ENCODE results near the gene AFF3. TPM values are rescaled to one million over a fixed set of nuclear protein-coding genes. Genes with fewer than 3 reads are reported as not detected.

AFF3 gene
- total and polyA plus RNA-seq, 2 of the 13 experiments (the other 11 are each of a cell fraction or from before 2014, with no cell fraction given), result not detected

DNA sequence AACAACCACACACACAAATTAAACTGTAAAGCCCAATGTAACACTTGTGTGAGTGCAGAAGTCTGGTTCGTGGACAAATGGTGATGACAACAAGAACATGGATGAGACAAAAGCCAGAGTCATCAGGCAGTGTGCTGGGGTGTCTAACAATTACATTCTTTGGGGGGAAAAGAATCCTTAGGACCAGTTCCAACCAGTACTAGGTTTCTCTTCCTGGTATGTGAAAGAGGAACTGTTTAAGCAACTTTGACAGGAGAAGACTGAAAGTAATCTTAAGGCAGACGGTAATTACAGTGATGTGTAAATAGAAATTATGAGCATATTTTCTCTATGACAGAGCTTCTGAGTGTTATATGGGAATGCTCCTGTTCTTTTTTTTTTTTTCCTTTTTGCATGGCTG is 133.4 kb downstream of the AFF3 start:
- Histone ChIP-seq H3K4me3 (replicated peaks in 1 of 3; ENCODE audit: insufficient read depth in 1 of 3, low read depth in 2 of 3, low read length in 3 of 3) (no peak overlapping the region), H3K9me3 (ENCODE audit: low read length) (no peaks in the 10 kb centered on the region), H2AFZ (ENCODE audit: low read length) (no peak overlapping the region), H3K4me1 (ENCODE audit: insufficient read depth, low read length) (no peaks in the 10 kb centered on the region), H4K20me1 (ENCODE audit: insufficient read depth, low read length) (no peaks in the 10 kb centered on the region), H3K36me3 (replicated peaks in 1 of 2; ENCODE audit: control insufficient read depth in 1 of 2, insufficient read depth in 2 of 2, low read length in 2 of 2) (no peaks in the 10 kb centered on the region), H3K27me3 (ENCODE audit: control insufficient read depth in 1 of 2, insufficient read depth in 2 of 2, low read length in 2 of 2) (peaks cover 0 to 6% of the 10 kb centered on the region in 2 experiments; a peak in 1 of 5 replicates), H3K79me2 (ENCODE audit: insufficient read depth, low read length) (no peaks in the 10 kb centered on the region), H3K4me2 (ENCODE audit: low read depth, low read length) (no peak overlapping the region), H3K9ac (ENCODE audit: insufficient read depth, low read depth, low read length) (no peak overlapping the region), H3K27ac (ENCODE audit: extremely low read length, insufficient read depth, low read length) (no peak overlapping the region)
- no peak for TF ChIP-seq NFE2L1 (CRISPR knock-in tag; IDR thresholded peaks at IDR 0.05; ENCODE audit: borderline replicate concordance)
- TF ChIP-seq ZNF552 (CRISPR knock-in tag; IDR thresholded peaks at IDR 0.05; ENCODE audit: borderline replicate concordance), result no peak
- no peak for TF ChIP-seq ZFP36L1 (CRISPR knock-in tag; IDR thresholded peaks at IDR 0.05)
- no peak for TF ChIP-seq AGO1 (IDR thresholded peaks at IDR 0.05; ENCODE audit: low read depth, low read length, poor library complexity, severe bottlenecking)
- TF ChIP-seq ZNF503 (CRISPR knock-in tag; IDR thresholded peaks at IDR 0.05), result no peak
- TF ChIP-seq, protein P1, sequence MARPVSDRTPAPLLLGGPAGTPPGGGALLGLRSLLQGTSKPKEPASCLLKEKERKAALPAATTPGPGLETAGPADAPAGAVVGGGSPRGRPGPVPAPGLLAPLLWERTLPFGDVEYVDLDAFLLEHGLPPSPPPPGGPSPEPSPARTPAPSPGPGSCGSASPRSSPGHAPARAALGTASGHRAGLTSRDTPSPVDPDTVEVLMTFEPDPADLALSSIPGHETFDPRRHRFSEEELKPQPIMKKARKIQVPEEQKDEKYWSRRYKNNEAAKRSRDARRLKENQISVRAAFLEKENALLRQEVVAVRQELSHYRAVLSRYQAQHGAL (CRISPR knock-in tag; IDR thresholded peaks at IDR 0.05; ENCODE audit: not compliant biosample characterization), result no peak
- no peak for TF ChIP-seq ZNF558 (CRISPR knock-in tag; IDR thresholded peaks at IDR 0.05; ENCODE audit: borderline replicate concordance)
- TF ChIP-seq ZNF17 (CRISPR knock-in tag; IDR thresholded peaks at IDR 0.05), result no peak
- no peak for TF ChIP-seq ZNF746 (CRISPR knock-in tag; IDR thresholded peaks at IDR 0.05)
- no peak for TF ChIP-seq HOXD1 (CRISPR knock-in tag; IDR thresholded peaks at IDR 0.05)
- TF ChIP-seq ZNF597 (CRISPR knock-in tag; IDR thresholded peaks at IDR 0.05), result no peak
- no peak for TF ChIP-seq HNF4A (CRISPR knock-in tag; IDR thresholded peaks at IDR 0.05)
- no peak for TF ChIP-seq ZNF615 (CRISPR knock-in tag; IDR thresholded peaks at IDR 0.05; ENCODE audit: borderline replicate concordance)
- no peak for TF ChIP-seq KAT2B (IDR thresholded peaks at IDR 0.05; ENCODE audit: borderline replicate concordance, low read depth, low read length)
- TF ChIP-seq SRSF9 (IDR thresholded peaks at IDR 0.05; ENCODE audit: borderline replicate concordance, insufficient read depth, low read depth, low read length, poor library complexity, severe bottlenecking), result no peak
- TF ChIP-seq HOXA7 (CRISPR knock-in tag; IDR thresholded peaks at IDR 0.05), result no peak
- no peak for TF ChIP-seq REXO4 (CRISPR knock-in tag; IDR thresholded peaks at IDR 0.05; ENCODE audit: borderline replicate concordance)
- no peak for TF ChIP-seq ZBTB8A (CRISPR knock-in tag; IDR thresholded peaks at IDR 0.05; ENCODE audit: borderline replicate concordance, low read depth)
- WGBS (ENCODE audit: low lambda C conversion rate), result 12% methylated on average over 2 of the region's 2 CpGs
- no peak for ATAC-seq
- intact Hi-C loops (cut with micrococcal nuclease; ENCODE audit: unreplicated experiment), result no loop called here
- POLR2A ChIA-PET, result no interaction called here
- CTCF ChIA-PET (ENCODE audit: low intra/inter-chr PET ratio, low total read pairs), result no interaction called here
- FAIRE-seq, result no peak
- in situ Hi-C loops (cut with HindIII; ENCODE audit: extremely low pct_ligation_motif_present, low pct_unique_long_range_greater_than_20kb), result no loop called here
- DNase-seq (ENCODE audit: low spot score), result no peak
- BruUV-seq (replicated peaks), result no TSS peak

Data from HepG2 (cell line).